ENCODE results near the gene FBXW5.

Gene FBXW5

GRCh38 chr9:136983656-136984314 lies 39.2 kb upstream of the FBXW5 start:
- H3K9ac ChIP-seq (ENCODE audit: low read depth in 1 of 2, low read length in 2 of 2): no peak overlapping the region
- H3K9me3 ChIP-seq (ENCODE audit: control insufficient read depth in 1 of 2, low read length in 2 of 2): no peaks in the 10 kb centered on the region
- no peak overlapping the region for H3K27ac ChIP-seq (ENCODE audit: low read depth, low read length)
- no peak overlapping the region for H3K4me3 ChIP-seq (ENCODE audit: low read depth in 1 of 2, low read length in 2 of 2)
- peaks cover 18% of the 10 kb centered on the region in 2 donors for H3K27me3 ChIP-seq (ENCODE audit: control insufficient read depth in 1 of 2, insufficient read depth in 2 of 2, low read length in 2 of 2)
- no peaks in the 10 kb centered on the region for H3K4me1 ChIP-seq (ENCODE audit: control insufficient read depth in 1 of 2, insufficient read depth in 2 of 2, low read length in 2 of 2)
- H3K36me3 ChIP-seq (ENCODE audit: control insufficient read depth in 1 of 2, insufficient read depth in 2 of 2, low read length in 2 of 2): no peaks in the 10 kb centered on the region

- Histone ChIP-seq H3K4me3 (ENCODE audit: low read depth in 1 of 2, low read length in 2 of 2) (no peak overlapping the region), H3K4me1 (ENCODE audit: control insufficient read depth in 1 of 2, insufficient read depth in 2 of 2, low read length in 2 of 2) (peaks cover 0 to under 1% of the 10 kb centered on the region in 2 donors), H3K36me3 (ENCODE audit: control insufficient read depth in 1 of 2, insufficient read depth in 2 of 2, low read length in 2 of 2) (no peaks in the 10 kb centered on the region), H3K9ac (ENCODE audit: low read depth in 1 of 2, low read length in 2 of 2) (no peak overlapping the region), H3K9me3 (ENCODE audit: control insufficient read depth in 1 of 2, low read length in 2 of 2) (no peaks in the 10 kb centered on the region), H3K27me3 (ENCODE audit: control insufficient read depth in 1 of 2, insufficient read depth in 2 of 2, low read length in 2 of 2) (peaks cover 18% of the 10 kb centered on the region in 2 donors), H3K27ac (ENCODE audit: low read depth, low read length) (no peak overlapping the region)
Measured at GRCh38 chr9:136983167-136983566, 38.6 kb upstream of the FBXW5 start.

- H3K4me1 ChIP-seq (ENCODE audit: control insufficient read depth in 1 of 2, insufficient read depth in 2 of 2, low read length in 2 of 2): peaks cover 0 to 7% of the 10 kb centered on the region in 2 donors
- no peak within 1 kb of the TSS for H3K4me3 ChIP-seq (ENCODE audit: low read depth in 1 of 2, low read length in 2 of 2)
- H3K27me3 ChIP-seq (ENCODE audit: control insufficient read depth in 1 of 2, insufficient read depth in 2 of 2, low read length in 2 of 2): peaks cover 18 to 22% of the 10 kb centered on the region in 2 donors
- H3K36me3 ChIP-seq (ENCODE audit: control insufficient read depth in 1 of 2, insufficient read depth in 2 of 2, low read length in 2 of 2): no peaks in the 10 kb centered on the region
- no peak within 1 kb of the TSS for H3K27ac ChIP-seq (ENCODE audit: low read depth, low read length)
- no peaks in the 10 kb centered on the region for H3K9me3 ChIP-seq (ENCODE audit: control insufficient read depth in 1 of 2, low read length in 2 of 2)
- no peak within 1 kb of the TSS for H3K9ac ChIP-seq (ENCODE audit: low read depth in 1 of 2, low read length in 2 of 2)
Measured at GRCh38 chr9:136982232-136983051, 37.9 kb upstream of the FBXW5 start, which contains the start of gene LCNL1. LCNL1 (plus strand) TSS chr9:136982993; CDS start chr9:136983587, 594 bp downstream.

- Histone ChIP-seq H3K36me3 (ENCODE audit: control insufficient read depth in 1 of 2, insufficient read depth in 2 of 2, low read length in 2 of 2) (no peaks in the 10 kb centered on the region), H3K4me3 (ENCODE audit: low read depth in 1 of 2, low read length in 2 of 2) (no peak overlapping the region), H3K9me3 (ENCODE audit: control insufficient read depth in 1 of 2, low read length in 2 of 2) (no peaks in the 10 kb centered on the region), H3K27me3 (ENCODE audit: control insufficient read depth in 1 of 2, insufficient read depth in 2 of 2, low read length in 2 of 2) (peaks cover 18 to 29% of the 10 kb centered on the region in 2 donors), H3K27ac (ENCODE audit: low read depth, low read length) (no peak overlapping the region), H3K9ac (ENCODE audit: low read depth in 1 of 2, low read length in 2 of 2) (no peak overlapping the region), H3K4me1 (ENCODE audit: control insufficient read depth in 1 of 2, insufficient read depth in 2 of 2, low read length in 2 of 2) (peaks cover 0 to 9% of the 10 kb centered on the region in 2 donors)
Measured at GRCh38 chr9:136981588-136982231, 37.2 kb upstream of the FBXW5 start.

- no peaks in the 10 kb centered on the region for H3K36me3 ChIP-seq (ENCODE audit: control insufficient read depth in 1 of 2, insufficient read depth in 2 of 2, low read length in 2 of 2)
- H3K9me3 ChIP-seq (ENCODE audit: control insufficient read depth in 1 of 2, low read length in 2 of 2): no peaks in the 10 kb centered on the region
- H3K27me3 ChIP-seq (ENCODE audit: control insufficient read depth in 1 of 2, insufficient read depth in 2 of 2, low read length in 2 of 2): peaks cover 18 to 31% of the 10 kb centered on the region in 2 donors
- no peak overlapping the region for H3K27ac ChIP-seq (ENCODE audit: low read depth, low read length)
- no peak overlapping the region for H3K9ac ChIP-seq (ENCODE audit: low read depth in 1 of 2, low read length in 2 of 2)
- peaks cover 0 to 11% of the 10 kb centered on the region in 2 donors for H3K4me1 ChIP-seq (ENCODE audit: control insufficient read depth in 1 of 2, insufficient read depth in 2 of 2, low read length in 2 of 2)
- H3K4me3 ChIP-seq (ENCODE audit: low read depth in 1 of 2, low read length in 2 of 2): no peak overlapping the region
Measured at GRCh38 chr9:136980669-136981478, 36.3 kb upstream of the FBXW5 start.

GRCh38 chr9:136979769-136980587 lies 35.4 kb upstream of the FBXW5 start:
- Histone ChIP-seq H3K9me3 (ENCODE audit: control insufficient read depth in 1 of 2, low read length in 2 of 2) (no peaks in the 10 kb centered on the region), H3K36me3 (ENCODE audit: control insufficient read depth in 1 of 2, insufficient read depth in 2 of 2, low read length in 2 of 2) (no peaks in the 10 kb centered on the region), H3K27ac (ENCODE audit: low read depth, low read length) (no peak overlapping the region), H3K4me3 (ENCODE audit: low read depth in 1 of 2, low read length in 2 of 2) (no peak overlapping the region), H3K27me3 (ENCODE audit: control insufficient read depth in 1 of 2, insufficient read depth in 2 of 2, low read length in 2 of 2) (peaks cover 15 to 31% of the 10 kb centered on the region in 2 donors), H3K9ac (ENCODE audit: low read depth in 1 of 2, low read length in 2 of 2) (no peak overlapping the region), H3K4me1 (ENCODE audit: control insufficient read depth in 1 of 2, insufficient read depth in 2 of 2, low read length in 2 of 2) (peaks cover 0 to 13% of the 10 kb centered on the region in 2 donors)

GRCh38 chr9:136978865-136979544 lies 34.5 kb upstream of the FBXW5 start:
- Histone ChIP-seq H3K9ac (ENCODE audit: low read depth in 1 of 2, low read length in 2 of 2) (no peak overlapping the region), H3K4me3 (ENCODE audit: low read depth in 1 of 2, low read length in 2 of 2) (no peak overlapping the region), H3K27ac (ENCODE audit: low read depth, low read length) (no peak overlapping the region), H3K9me3 (ENCODE audit: control insufficient read depth in 1 of 2, low read length in 2 of 2) (no peaks in the 10 kb centered on the region), H3K4me1 (ENCODE audit: control insufficient read depth in 1 of 2, insufficient read depth in 2 of 2, low read length in 2 of 2) (peaks cover 0 to 13% of the 10 kb centered on the region in 2 donors), H3K27me3 (ENCODE audit: control insufficient read depth in 1 of 2, insufficient read depth in 2 of 2, low read length in 2 of 2) (peaks cover 6 to 21% of the 10 kb centered on the region in 2 donors), H3K36me3 (ENCODE audit: control insufficient read depth in 1 of 2, insufficient read depth in 2 of 2, low read length in 2 of 2) (no peaks in the 10 kb centered on the region)

- no peak overlapping the region for H3K9ac ChIP-seq (ENCODE audit: low read depth in 1 of 2, low read length in 2 of 2)
- peaks cover 0 to 13% of the 10 kb centered on the region in 2 donors for H3K4me1 ChIP-seq (ENCODE audit: control insufficient read depth in 1 of 2, insufficient read depth in 2 of 2, low read length in 2 of 2)
- no peaks in the 10 kb centered on the region for H3K9me3 ChIP-seq (ENCODE audit: control insufficient read depth in 1 of 2, low read length in 2 of 2)
- no peaks in the 10 kb centered on the region for H3K36me3 ChIP-seq (ENCODE audit: control insufficient read depth in 1 of 2, insufficient read depth in 2 of 2, low read length in 2 of 2)
- no peak overlapping the region for H3K27ac ChIP-seq (ENCODE audit: low read depth, low read length)
- peaks cover 1 to 16% of the 10 kb centered on the region in 2 donors for H3K27me3 ChIP-seq (ENCODE audit: control insufficient read depth in 1 of 2, insufficient read depth in 2 of 2, low read length in 2 of 2)
- peak overlapping the region; percentile 40 to 45 for H3K4me3 ChIP-seq (ENCODE audit: low read depth in 1 of 2, low read length in 2 of 2)
Measured at GRCh38 chr9:136978073-136978864, 33.7 kb upstream of the FBXW5 start.

Data from duodenal mucosa (tissue), 2 donors.